Measurements from ENCODE around the gene LAMA3.

- TF ChIP-seq CTCF (IDR thresholded peaks at IDR 0.05) (no peak), POLR2A (IDR thresholded peaks at IDR 0.05) (no peak)
Measured at GRCh38 chr18:23772327-23773024, 83.2 kb downstream of the LAMA3 start.

Data from Peyer's patch (tissue), 4 donors.